Measurements from ENCODE around the gene PPP1R16B.

The PPP1R16B gene

GRCh38 chr20:38766071-38766470 lies 39.4 kb upstream of the PPP1R16B start:
- TF ChIP-seq CTCF (IDR thresholded peaks at IDR 0.05) = no peak

- TF ChIP-seq CTCF (IDR thresholded peaks at IDR 0.05) = no peak
Observed at GRCh38 chr20:38769376-38770295, 35.9 kb upstream of the PPP1R16B start.

GRCh38 chr20:38770546-38770945 lies 35.0 kb upstream of the PPP1R16B start:
- no peak for TF ChIP-seq CTCF (IDR thresholded peaks at IDR 0.05)

GRCh38 chr20:38770970-38771369 lies 34.5 kb upstream of the PPP1R16B start:
- TF ChIP-seq CTCF (IDR thresholded peaks at IDR 0.05) = no peak

GRCh38 chr20:38771621-38772020 lies 33.9 kb upstream of the PPP1R16B start:
- TF ChIP-seq CTCF (IDR thresholded peaks at IDR 0.05) = no peak

GRCh38 chr20:38774167-38774566 lies 31.3 kb upstream of the PPP1R16B start:
- TF ChIP-seq CTCF (IDR thresholded peaks at IDR 0.05) = no peak

- TF ChIP-seq CTCF (IDR thresholded peaks at IDR 0.05) = no peak
Observed at GRCh38 chr20:38776363-38776762, 29.1 kb upstream of the PPP1R16B start.
